Measurements from ENCODE around the gene TRMT112. TPM values are rescaled to one million over a fixed set of nuclear protein-coding genes. Genes with fewer than 3 reads are reported as not detected.

Gene TRMT112
- polyA plus RNA-seq, 1 donor from 2014 or later, result 335 TPM

DNA sequence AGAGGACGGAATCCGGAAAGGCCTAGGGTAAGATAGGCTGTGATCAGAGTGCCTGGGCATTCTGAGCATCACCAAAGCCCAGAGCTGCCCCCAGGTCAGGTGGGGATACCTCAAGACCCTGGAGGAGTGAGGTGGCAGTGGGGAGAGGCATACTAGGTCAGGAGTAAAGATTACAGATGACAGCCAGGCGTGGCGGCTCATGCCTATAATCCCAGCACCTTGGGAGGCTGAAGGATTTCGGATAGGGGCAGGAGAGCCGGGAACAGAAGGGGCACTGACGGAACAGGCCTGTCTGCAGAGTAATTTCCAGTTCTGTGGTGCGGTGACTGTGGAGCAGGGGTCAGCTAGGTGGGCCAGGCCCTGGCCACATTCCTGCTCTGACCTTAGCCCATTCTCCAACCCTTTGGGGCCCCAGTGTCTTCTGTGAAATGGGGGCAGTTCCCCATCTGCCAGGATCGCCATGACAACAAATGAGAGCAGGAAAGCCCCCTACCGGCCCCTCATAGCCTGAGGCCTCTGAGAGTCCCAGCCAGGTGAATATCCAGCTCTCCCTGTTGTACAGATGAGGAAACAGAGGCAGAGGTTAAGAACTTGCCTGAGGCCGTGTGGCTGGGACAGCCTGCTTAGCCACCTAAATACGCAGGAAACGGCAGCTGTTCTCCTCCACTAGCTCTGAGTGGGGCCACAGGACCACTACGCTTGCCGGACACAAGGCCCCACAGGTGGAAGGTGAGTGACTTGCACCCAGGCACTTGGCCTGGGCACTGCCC, 42.1 kb downstream of the TRMT112 start:
- Histone ChIP-seq H3K9ac (ENCODE audit: low read length) (no peak overlapping the region), H3K27me3 (ENCODE audit: insufficient read depth, low read depth, low read length) (no peaks in the 10 kb centered on the region), H3K9me3 (ENCODE audit: low read length) (no peaks in the 10 kb centered on the region)

GRCh38 chr11:64269540-64270220, 47.7 kb downstream of the TRMT112 start:
- TF ChIP-seq RAD21 (conservative IDR thresholded peaks at IDR 0.05), result peak; percentile 70
- TF ChIP-seq SMC3 (conservative IDR thresholded peaks at IDR 0.05; ENCODE audit: poor library complexity), result peak; percentile 70
- TF ChIP-seq EP300 (conservative IDR thresholded peaks at IDR 0.05; ENCODE audit: poor library complexity, severe bottlenecking), result peak; percentile 39
- TF ChIP-seq MXI1 (conservative IDR thresholded peaks at IDR 0.05; ENCODE audit: poor library complexity, severe bottlenecking), result peak; percentile 71
- TF ChIP-seq, protein P1, sequence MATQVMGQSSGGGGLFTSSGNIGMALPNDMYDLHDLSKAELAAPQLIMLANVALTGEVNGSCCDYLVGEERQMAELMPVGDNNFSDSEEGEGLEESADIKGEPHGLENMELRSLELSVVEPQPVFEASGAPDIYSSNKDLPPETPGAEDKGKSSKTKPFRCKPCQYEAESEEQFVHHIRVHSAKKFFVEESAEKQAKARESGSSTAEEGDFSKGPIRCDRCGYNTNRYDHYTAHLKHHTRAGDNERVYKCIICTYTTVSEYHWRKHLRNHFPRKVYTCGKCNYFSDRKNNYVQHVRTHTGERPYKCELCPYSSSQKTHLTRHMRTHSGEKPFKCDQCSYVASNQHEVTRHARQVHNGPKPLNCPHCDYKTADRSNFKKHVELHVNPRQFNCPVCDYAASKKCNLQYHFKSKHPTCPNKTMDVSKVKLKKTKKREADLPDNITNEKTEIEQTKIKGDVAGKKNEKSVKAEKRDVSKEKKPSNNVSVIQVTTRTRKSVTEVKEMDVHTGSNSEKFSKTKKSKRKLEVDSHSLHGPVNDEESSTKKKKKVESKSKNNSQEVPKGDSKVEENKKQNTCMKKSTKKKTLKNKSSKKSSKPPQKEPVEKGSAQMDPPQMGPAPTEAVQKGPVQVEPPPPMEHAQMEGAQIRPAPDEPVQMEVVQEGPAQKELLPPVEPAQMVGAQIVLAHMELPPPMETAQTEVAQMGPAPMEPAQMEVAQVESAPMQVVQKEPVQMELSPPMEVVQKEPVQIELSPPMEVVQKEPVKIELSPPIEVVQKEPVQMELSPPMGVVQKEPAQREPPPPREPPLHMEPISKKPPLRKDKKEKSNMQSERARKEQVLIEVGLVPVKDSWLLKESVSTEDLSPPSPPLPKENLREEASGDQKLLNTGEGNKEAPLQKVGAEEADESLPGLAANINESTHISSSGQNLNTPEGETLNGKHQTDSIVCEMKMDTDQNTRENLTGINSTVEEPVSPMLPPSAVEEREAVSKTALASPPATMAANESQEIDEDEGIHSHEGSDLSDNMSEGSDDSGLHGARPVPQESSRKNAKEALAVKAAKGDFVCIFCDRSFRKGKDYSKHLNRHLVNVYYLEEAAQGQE (IDR thresholded peaks at IDR 0.05; ENCODE audit: borderline replicate concordance), result no peak
- TF ChIP-seq CTCF (IDR thresholded peaks at IDR 0.05; ENCODE audit: poor library complexity, severe bottlenecking), result peak; percentile 62
- TF ChIP-seq EZH2 (IDR thresholded peaks at IDR 0.05; ENCODE audit: borderline replicate concordance, insufficient read depth, low read length, poor library complexity, severe bottlenecking), result no peak
- peak; percentile 76 for TF ChIP-seq POLR2AphosphoS5 (IDR thresholded peaks at IDR 0.05)
- peak; percentile 49 for TF ChIP-seq TAF1 (IDR thresholded peaks at IDR 0.05; ENCODE audit: low read depth)
- Histone ChIP-seq H3K4me2 (ENCODE audit: low read length) (peak overlapping the region; percentile 97), H4K20me1 (ENCODE audit: insufficient read depth) (no peaks in the 10 kb centered on the region), H3K27me3 (ENCODE audit: insufficient read depth, low read depth, low read length) (no peaks in the 10 kb centered on the region), H3K9me3 (ENCODE audit: low read length) (no peaks in the 10 kb centered on the region), H3K4me3 (ENCODE audit: low read length) (peak overlapping the region; percentile 96), H3K9me2 (ENCODE audit: insufficient read depth, low read length) (no peaks in the 10 kb centered on the region), H3K27ac (ENCODE audit: low read length) (peak overlapping the region; percentile 87), H2AFZ (ENCODE audit: low read depth, low read length) (peak overlapping the region; percentile 45), H3K79me2 (replicated peaks; ENCODE audit: insufficient read depth, low read length) (no peaks in the 10 kb centered on the region), H3K36me3 (ENCODE audit: insufficient read depth, low read length) (no peaks in the 10 kb centered on the region), H3F3A (ENCODE audit: insufficient read depth, low read length, poor library complexity, severe bottlenecking) (peaks cover 6% of the 10 kb centered on the region), H3K9ac (ENCODE audit: low read length) (peak overlapping the region; percentile 87)

More for the DNA sequence above, 42.1 kb downstream of the TRMT112 start:
- no peak overlapping the region for H3K4me3 ChIP-seq (ENCODE audit: low read length)
- no peak overlapping the region for H2AFZ ChIP-seq (ENCODE audit: low read depth, low read length)
- no peak for TF ChIP-seq EZH2 (IDR thresholded peaks at IDR 0.05; ENCODE audit: borderline replicate concordance, insufficient read depth, low read length, poor library complexity, severe bottlenecking)
- no peak overlapping the region for H3K4me2 ChIP-seq (ENCODE audit: low read length)
- H3K27ac ChIP-seq (ENCODE audit: low read length), result no peak overlapping the region
- H3F3A ChIP-seq (ENCODE audit: insufficient read depth, low read length, poor library complexity, severe bottlenecking), result peaks cover 4% of the 10 kb centered on the region
- H3K79me2 ChIP-seq (replicated peaks; ENCODE audit: insufficient read depth, low read length), result no peaks in the 10 kb centered on the region
- H4K20me1 ChIP-seq (ENCODE audit: insufficient read depth), result no peaks in the 10 kb centered on the region
- no peaks in the 10 kb centered on the region for H3K9me2 ChIP-seq (ENCODE audit: insufficient read depth, low read length)
- no peaks in the 10 kb centered on the region for H3K36me3 ChIP-seq (ENCODE audit: insufficient read depth, low read length)
